Panc1 (cell line): ENCODE measurements around the gene RSPH1. TPM values are rescaled to one million over a fixed set of nuclear protein-coding genes. Genes with fewer than 3 reads are reported as not detected.

Experiments used
- ATAC-seq: fragments of 200-7000 bp; cut with Tn5 transposase; 2 replicates; pipeline ENCODE4 v1.9.1; 2020; ENCODE audit warnings: mild to moderate bottlenecking, moderate library complexity
- BruUV-seq: library from RNA; stranded (reverse); fragments of 400-500 nt; replicated peaks from 2 replicates; lab custom pipeline; 2021; lab: Mats Ljungman, UMichigan
- CTCF ChIA-PET: fragments of 300-600 bp; sonication (Branson Sonifier 250); formaldehyde crosslinking; loops from one replicate; lab custom pipeline; 2022; ENCODE audit warnings: antibody characterized with exemption; lab: Charles Lee
- POLR2A ChIA-PET: fragments of 300-600 bp; sonication (Branson Sonifier 250); formaldehyde crosslinking; loops from one replicate; lab custom pipeline; 2022; ENCODE audit warnings: antibody characterized with exemption; lab: Charles Lee
- DNase-seq: peaks from one replicate; pipeline ENCODE4 v3.0.0-alpha.2; 2010; ENCODE audit warnings: low read depth, low spot score
- H3K27ac ChIP-seq: 2 replicates; pipeline ENCODE4 v1.5.1; 2011; ENCODE audit warnings: mild to moderate bottlenecking, low read length, inconsistent platforms
- H3K27me3 ChIP-seq: fragments of 200-500 bp; sonication (Bioruptor generic); 2 replicates; pipeline ENCODE4 v1.6.0; 2014; ENCODE audit warnings: low read length, inconsistent platforms; ENCODE audit not compliant: control insufficient read depth, insufficient read depth
- H3K36me3 ChIP-seq: fragments of 200-500 bp; sonication (Bioruptor generic); 2 replicates; pipeline ENCODE4 v1.5.1; 2014; ENCODE audit warnings: inconsistent platforms, mild to moderate bottlenecking, low read length, moderate library complexity; ENCODE audit not compliant: control insufficient read depth, insufficient read depth
- H3K4me1 ChIP-seq: 2 replicates; pipeline ENCODE4 v1.5.1; 2011; ENCODE audit warnings: inconsistent platforms, mild to moderate bottlenecking, low read length, moderate library complexity; ENCODE audit not compliant: control insufficient read depth, insufficient read depth
- H3K4me3 ChIP-seq, 2 experiments: 2 replicates each; pipeline ENCODE4 v1.5.1; 2011 to 2012; ENCODE audit warnings: low read depth in 2 of 2, low read length in 2 of 2, mild to moderate bottlenecking in 2 of 2, inconsistent platforms in 1 of 2, moderate library complexity in 1 of 2
- H3K9me3 ChIP-seq: fragments of 200-500 bp; sonication (Bioruptor generic); 2 replicates; pipeline ENCODE4 v1.5.1; 2014; ENCODE audit warnings: low read depth, mild to moderate bottlenecking, inconsistent platforms, low read length, moderate library complexity; ENCODE audit not compliant: control insufficient read depth, insufficient read depth
- CTCF ChIP-seq: fragments of 450-650 bp; IDR thresholded peaks from 2 replicates; pipeline ENCODE4 v1.5.1; 2017; ENCODE audit warnings: mild to moderate bottlenecking
- POLR2AphosphoS5 ChIP-seq: IDR thresholded peaks from 2 replicates; pipeline ENCODE4 v1.6.1; 2012; ENCODE audit warnings: mild to moderate bottlenecking, low read depth, low read length, moderate library complexity
- SIN3A ChIP-seq: IDR thresholded peaks from 2 replicates; pipeline ENCODE4 v1.6.1; 2012; ENCODE audit warnings: low read depth, mild to moderate bottlenecking, low read length, moderate library complexity, borderline replicate concordance; ENCODE audit not compliant: insufficient read depth
- TCF7L2 ChIP-seq: IDR thresholded peaks from 2 replicates; pipeline ENCODE4 v1.6.1; 2011; ENCODE audit warnings: mild to moderate bottlenecking, low read depth, low read length, inconsistent platforms
- in situ Hi-C: cut with HindIII; loops from 2 replicates; pipeline ENCODE4 v1.10.0; 2016; ENCODE audit warnings: low sequenced_read_pairs, low pct_unique_long_range_greater_than_20kb
- intact Hi-C: fragments of 100-400 bp; cut with micrococcal nuclease; formaldehyde crosslinking; loops from one replicate; pipeline ENCODE4 v1.10.0; 2022; ENCODE audit not compliant: unreplicated experiment
- total RNA-seq: library from RNA; stranded (reverse); gene quantifications from one replicate; pipeline ENCODE4 v1.2.1, GENCODE V29; 2021; ENCODE audit not compliant: unreplicated experiment
- TF ChIP-seq, protein P1 (sequence below), 2 experiments: IDR thresholded peaks; 2 replicates each; pipeline ENCODE4 v1.6.1; 2011 to 2012; ENCODE audit warnings: low read depth in 2 of 2, control low read depth in 1 of 2, low read length in 1 of 2, mild to moderate bottlenecking in 1 of 2, moderate library complexity in 1 of 2; ENCODE audit not compliant: insufficient read depth in 1 of 2

The RSPH1 gene
- total RNA-seq, 1 experiment from 2014 or later: 0.46 TPM

- POLR2A ChIA-PET: no interaction called here
These were observed 29.8 kb upstream of the RSPH1 start for GRCh38 chr21:42525676-42526378.

GRCh38 chr21:42525029-42525581 is 29.1 kb upstream of the RSPH1 start:
- no peaks in the 10 kb centered on the region for H3K4me1 ChIP-seq
- in situ Hi-C loops: no loop called here
- H3K27me3 ChIP-seq: no peaks in the 10 kb centered on the region
- H3K36me3 ChIP-seq: no peaks in the 10 kb centered on the region
- H3K27ac ChIP-seq: no peak overlapping the region
- intact Hi-C loops: no loop called here
- ChIA-PET CTCF (no interaction called here), POLR2A (no interaction called here)
- no peak for ATAC-seq
- no peaks in the 10 kb centered on the region for H3K9me3 ChIP-seq
- DNase-seq: no peak
- TF ChIP-seq TCF7L2 (no peak), POLR2AphosphoS5 (no peak), CTCF (no peak), SIN3A (no peak)
- TF ChIP-seq, protein P1, sequence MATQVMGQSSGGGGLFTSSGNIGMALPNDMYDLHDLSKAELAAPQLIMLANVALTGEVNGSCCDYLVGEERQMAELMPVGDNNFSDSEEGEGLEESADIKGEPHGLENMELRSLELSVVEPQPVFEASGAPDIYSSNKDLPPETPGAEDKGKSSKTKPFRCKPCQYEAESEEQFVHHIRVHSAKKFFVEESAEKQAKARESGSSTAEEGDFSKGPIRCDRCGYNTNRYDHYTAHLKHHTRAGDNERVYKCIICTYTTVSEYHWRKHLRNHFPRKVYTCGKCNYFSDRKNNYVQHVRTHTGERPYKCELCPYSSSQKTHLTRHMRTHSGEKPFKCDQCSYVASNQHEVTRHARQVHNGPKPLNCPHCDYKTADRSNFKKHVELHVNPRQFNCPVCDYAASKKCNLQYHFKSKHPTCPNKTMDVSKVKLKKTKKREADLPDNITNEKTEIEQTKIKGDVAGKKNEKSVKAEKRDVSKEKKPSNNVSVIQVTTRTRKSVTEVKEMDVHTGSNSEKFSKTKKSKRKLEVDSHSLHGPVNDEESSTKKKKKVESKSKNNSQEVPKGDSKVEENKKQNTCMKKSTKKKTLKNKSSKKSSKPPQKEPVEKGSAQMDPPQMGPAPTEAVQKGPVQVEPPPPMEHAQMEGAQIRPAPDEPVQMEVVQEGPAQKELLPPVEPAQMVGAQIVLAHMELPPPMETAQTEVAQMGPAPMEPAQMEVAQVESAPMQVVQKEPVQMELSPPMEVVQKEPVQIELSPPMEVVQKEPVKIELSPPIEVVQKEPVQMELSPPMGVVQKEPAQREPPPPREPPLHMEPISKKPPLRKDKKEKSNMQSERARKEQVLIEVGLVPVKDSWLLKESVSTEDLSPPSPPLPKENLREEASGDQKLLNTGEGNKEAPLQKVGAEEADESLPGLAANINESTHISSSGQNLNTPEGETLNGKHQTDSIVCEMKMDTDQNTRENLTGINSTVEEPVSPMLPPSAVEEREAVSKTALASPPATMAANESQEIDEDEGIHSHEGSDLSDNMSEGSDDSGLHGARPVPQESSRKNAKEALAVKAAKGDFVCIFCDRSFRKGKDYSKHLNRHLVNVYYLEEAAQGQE (IDR thresholded peaks at IDR 0.05; ENCODE audit: insufficient read depth in 1 of 2, low read depth in 2 of 2, low read length in 1 of 2): no peak
- no TSS peak for BruUV-seq
- no peak overlapping the region for H3K4me3 ChIP-seq

More at GRCh38 chr21:42525676-42526378, 29.8 kb upstream of the RSPH1 start:
- DNase-seq (no peak), ATAC-seq (no peak)
- BruUV-seq: no TSS peak
- no peaks in the 10 kb centered on the region for H3K36me3 ChIP-seq
- H3K27ac ChIP-seq: no peak overlapping the region
- intact Hi-C loops (no loop called here), in situ Hi-C loops (no loop called here)
- TF ChIP-seq CTCF: no peak
- no peak for TF ChIP-seq TCF7L2
- TF ChIP-seq, protein P1 (IDR thresholded peaks at IDR 0.05; ENCODE audit: insufficient read depth in 1 of 2, low read depth in 2 of 2, low read length in 1 of 2): no peak
- no peak overlapping the region for H3K4me3 ChIP-seq
- no peaks in the 10 kb centered on the region for H3K9me3 ChIP-seq
- H3K4me1 ChIP-seq: no peaks in the 10 kb centered on the region
- no peaks in the 10 kb centered on the region for H3K27me3 ChIP-seq
- CTCF ChIA-PET: no interaction called here
